GM18861 (cell line): ENCODE measurements around the gene KCTD1.

Source experiments
- ATAC-seq: cut with Tn5 transposase; IDR thresholded peaks from one replicate; pipeline ENCODE4 v1.9.1; 2021; ENCODE audit not compliant: unreplicated experiment

KCTD1 gene

DNA sequence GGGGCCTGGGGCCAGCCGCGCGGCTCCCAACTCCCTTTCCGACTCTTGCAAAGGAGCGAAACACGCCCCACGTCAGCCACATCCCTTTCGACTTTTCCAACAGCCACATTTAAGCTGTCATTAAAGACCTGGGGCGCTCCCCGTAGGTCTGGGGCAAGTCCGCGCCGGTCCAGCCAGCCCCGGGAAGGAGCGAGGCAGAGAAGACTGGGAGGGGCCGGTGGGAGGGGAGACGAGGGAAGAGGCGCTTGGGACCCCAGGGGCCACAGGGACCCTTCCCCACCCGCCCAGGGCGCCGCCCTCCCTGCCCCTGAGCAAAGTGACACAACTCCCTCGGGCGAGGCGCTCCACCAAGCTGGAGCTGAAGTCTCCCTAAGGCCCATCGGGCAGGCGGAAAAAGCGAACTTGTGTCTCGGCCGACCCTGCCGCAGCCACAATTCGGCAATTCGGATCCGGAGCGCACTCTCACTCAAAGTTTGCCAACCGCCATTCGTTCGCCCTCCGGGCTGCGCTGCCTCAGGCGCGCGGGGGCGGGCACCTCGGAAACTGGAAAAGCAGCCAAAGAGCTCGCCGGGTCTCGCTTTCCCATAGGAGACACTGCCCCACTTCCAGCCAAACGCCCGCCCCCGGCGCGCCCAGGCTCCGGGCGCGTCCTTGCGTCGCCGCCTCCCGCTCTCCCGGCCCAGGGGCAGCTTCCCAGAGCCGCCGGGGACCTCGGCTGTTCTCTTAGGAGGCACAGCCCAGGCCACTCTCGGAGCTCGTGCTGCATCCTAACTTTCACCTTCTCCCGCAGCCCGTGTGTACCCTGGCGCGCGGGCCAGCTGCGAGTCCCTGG is 1.1 kb upstream of the KCTD1 start:
- ATAC-seq: no peak

DNA sequence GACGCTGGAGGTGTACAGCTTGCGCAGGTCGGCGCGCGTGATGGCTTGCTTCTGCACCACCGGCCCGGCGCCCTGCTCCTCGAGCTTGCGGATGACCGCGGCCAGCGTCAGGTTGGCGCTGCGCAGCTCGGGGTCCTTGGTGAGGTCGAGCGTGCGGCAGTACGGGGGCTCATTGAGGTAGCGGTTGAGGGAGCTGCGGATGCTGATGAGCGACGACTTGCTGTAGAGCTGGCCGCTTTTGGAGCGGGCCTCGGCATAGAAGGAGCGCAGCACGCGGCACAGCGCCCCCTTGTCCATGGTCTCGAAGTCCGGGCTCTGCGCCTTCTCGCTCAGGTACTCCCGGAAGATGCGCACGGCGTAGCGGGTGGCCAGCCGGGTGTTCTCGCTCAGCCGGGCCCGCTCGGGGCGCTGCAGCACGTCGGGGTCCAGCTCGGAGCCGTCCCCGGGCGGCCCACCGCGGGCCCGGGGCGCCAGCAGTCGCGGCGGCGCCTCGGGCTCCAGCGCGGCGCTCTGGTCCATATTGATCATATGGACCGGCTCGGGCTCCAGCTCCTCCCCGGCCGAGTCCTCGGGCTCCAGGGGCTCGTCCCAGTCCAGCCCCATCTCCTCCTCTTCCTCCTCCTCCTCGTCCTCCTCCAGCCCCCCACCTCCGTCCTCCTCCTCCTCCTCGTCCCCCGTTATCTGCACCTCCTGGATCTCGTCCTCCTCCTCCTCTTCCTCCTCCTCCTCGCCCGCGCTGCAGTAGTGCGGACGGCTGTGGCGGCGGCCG is 523 bp downstream of the KCTD1 start:
- peak; percentile 72 for ATAC-seq

DNA sequence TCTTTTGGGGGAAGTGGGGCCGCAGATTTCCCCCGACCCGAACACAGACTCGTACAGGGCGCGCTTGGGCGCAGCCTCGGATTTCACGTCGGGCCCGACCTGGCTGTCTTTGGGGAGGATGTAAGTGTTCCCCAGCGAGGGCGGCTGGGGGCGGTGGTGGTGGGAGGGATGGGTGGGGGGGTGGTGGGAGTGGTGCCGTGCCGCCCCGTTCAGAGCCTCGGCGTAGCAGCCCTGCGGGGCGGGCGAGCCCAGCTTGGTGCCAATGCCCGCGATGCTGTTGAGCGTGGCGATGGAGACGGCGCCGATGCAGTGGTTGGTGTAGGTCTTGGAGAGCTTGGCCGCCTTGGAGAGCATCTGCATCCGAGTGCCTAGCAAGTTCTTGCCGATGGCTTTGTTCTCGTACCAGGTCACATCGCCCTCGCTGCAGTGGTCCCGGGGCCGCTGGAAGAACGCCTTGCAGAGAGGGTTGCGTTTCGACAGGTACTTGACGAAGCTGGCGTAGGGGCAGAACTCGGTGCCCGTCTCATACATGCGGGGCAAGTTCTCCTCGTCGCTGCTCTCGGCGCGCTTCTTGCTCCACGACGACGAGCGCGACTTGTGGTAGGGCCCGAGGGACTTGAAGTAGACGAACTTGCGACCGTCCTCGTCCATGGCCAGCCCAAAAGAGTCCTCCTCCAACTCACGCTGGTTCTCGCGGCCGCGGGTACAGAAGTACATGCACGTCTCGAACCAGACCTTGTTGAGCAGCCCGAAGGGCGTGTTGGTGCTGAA is 1.3 kb downstream of the KCTD1 start:
- no peak for ATAC-seq

DNA sequence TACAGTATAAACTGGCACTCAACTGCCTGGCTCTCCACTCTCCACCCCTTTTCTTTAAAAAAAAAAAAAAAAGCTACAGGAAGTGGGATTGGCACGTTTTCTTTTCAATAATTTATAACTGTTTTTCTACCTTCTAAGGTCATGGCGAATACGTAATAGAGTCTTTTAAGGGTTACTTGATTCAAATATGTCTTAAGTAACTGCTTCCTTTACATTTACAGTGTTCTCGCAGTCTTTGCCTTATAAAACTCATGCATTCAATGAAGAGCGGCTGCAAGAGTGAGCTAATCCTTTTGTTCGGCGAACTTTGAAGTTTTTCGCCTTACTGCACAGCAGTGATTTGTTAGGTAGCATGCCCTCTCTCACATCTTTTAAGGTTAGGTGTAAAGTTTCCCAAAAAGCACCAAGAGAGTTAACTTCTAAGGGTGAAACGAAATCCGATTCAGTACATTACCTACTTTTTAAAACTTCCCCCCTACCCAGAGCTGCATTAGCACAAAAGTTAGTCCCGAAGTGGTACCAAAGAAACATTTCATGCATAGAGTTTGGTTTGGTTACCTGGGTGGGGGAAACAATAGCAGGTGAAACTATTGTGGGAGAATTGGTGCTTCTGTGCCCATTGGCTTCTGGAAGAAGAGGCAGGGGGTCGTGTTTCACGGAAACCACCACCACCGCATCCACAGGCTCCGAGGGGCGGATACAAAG is 2.0 kb downstream of the KCTD1 start:
- no peak for ATAC-seq

DNA sequence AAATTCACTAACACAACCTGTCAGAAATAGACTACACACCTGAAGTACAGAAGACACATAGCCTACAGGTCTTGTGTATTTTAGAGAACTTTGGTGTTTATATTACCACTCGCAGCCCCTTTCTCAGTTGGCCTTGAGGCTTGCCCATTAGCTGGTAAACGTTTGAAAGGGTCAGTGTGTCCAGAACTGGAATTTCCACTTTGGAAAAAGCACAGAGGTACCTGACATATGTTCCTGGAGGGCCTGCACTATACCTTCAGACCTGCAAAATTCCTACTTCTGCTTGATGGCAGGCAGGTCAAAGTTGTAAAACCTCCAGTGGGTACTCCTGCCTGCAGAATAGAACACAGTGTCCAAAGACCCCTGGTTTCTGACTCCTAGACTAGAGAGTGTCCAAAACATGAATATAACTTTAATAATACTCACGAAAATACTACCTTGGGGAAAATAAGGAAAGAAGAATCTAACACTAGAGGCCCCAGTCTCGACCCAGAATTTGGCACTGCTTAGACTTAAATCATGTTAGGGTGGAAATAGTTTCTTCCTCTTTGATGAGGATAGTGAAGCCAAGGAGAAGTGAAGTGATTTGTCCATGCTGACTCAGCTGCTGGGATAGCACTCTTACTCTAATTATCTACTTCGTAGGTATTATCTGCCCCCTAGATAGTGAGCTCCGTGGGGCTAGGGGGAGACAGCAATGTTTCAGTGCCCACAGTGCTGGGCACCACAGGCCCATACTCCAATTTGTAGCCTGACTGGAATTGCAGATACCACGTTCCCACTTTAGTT is 2.8 kb downstream of the KCTD1 start:
- ATAC-seq: no peak

GRCh38 chr18:26544451-26544850 is 3.9 kb downstream of the KCTD1 start:
- ATAC-seq: no peak

- no peak for ATAC-seq
Observed at GRCh38 chr18:26543373-26543772, 5.0 kb downstream of the KCTD1 start.

DNA sequence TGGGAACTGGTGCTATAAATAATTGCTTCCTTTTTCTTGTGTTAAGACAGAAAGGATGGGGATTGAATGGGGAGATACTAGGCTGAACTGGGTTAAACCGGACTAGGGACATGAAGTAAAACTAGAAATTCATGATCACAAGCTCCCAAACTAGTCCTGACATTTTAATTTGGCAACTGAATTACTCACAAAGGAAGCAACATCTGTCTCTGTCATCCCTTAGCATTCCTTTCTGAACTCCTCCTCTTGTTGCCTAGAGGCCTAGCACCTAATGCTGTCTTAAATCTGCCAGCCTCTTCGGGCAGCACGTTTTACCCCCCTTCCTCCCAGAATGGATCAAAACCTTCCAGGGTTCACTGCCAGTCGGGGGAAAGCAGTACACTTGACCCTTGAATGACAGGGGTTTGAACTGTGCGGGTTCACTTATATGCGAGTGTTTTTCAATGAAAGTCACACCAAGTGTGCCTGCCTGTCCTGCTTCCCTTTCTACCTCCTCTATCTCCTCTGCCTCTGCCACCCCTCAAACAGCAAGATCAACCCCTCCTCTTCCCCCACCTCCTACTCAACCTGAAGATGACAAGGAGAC is 8.2 kb downstream of the KCTD1 start:
- no peak for ATAC-seq

DNA sequence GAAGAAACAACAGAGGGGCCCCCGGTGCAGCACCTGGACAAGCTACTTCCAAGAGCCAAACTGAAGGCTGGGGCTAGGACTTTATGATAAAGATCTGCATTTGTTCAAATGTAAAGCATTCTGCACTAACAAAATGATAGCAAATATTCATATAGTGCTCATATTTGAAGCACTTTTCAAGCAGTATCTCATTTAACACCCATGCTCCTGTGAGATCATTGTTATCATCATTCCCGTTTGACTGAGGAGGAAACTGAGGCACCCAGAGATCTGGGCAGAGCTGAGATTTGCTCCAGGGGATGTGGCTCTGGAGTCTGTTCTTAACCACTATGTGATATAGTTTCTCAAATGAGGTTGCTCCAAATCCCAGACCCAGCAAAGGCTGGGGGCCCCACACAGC is 9.8 kb downstream of the KCTD1 start:
- ATAC-seq: no peak

GRCh38 chr18:26536664-26537063 is 11.7 kb downstream of the KCTD1 start:
- ATAC-seq: no peak

- no peak for ATAC-seq
Observed at GRCh38 chr18:26536032-26536431, 12.3 kb downstream of the KCTD1 start.

DNA sequence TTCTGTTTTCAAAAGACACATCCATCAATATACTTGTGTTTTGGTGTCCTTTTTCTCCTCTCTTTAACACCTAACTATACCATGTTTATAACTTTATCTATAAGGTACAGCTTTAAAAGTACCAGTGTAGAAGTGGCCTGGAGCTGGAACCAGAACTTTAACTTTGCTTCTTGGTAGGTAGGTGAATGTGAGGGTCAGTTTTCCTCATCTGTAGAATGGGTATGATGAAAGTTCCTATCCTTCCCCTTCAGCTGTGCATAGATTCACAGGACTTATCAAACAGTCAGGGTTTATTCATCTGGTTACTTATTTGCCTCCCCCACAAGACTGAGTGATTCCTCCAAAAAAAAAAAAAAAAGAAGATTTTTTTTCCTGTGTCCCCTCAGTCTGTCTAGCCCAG is 12.7 kb downstream of the KCTD1 start:
- ATAC-seq: no peak

GRCh38 chr18:26532367-26533340 is 15.7 kb downstream of the KCTD1 start:
- no peak for ATAC-seq

- ATAC-seq: no peak
Observed at GRCh38 chr18:26531605-26532298, 16.6 kb downstream of the KCTD1 start.

GRCh38 chr18:26526966-26527234 is 21.5 kb downstream of the KCTD1 start:
- no peak for ATAC-seq

GRCh38 chr18:26526128-26526965 is 22.0 kb downstream of the KCTD1 start:
- ATAC-seq: no peak
